K562 (cell line): ENCODE measurements around the gene RIMOC1. TPM values are rescaled to one million over a fixed set of nuclear protein-coding genes. Genes with fewer than 3 reads are reported as not detected.
A peak's percentile ranks its signal among the peaks of the same experiment; 100 is the strongest.

Source experiments
- CBX3 ChIP-seq, 2 experiments: IDR thresholded peaks; 1 replicate in 1 of 2; 2 replicates in 1 of 2; pipeline ENCODE4 v1.6.1; 2012; ENCODE audit warnings: inconsistent platforms in 2 of 2, low read length in 2 of 2, borderline replicate concordance in 1 of 2, control low read depth in 1 of 2
- COPS2 ChIP-seq: fragments of 450-650 bp; conservative IDR thresholded peaks from 2 replicates; pipeline ENCODE4 v1.6.1; 2016; ENCODE audit warnings: mild to moderate bottlenecking, moderate library complexity
- CSDE1 ChIP-seq, 2 experiments: fragments of 450-650 bp; IDR thresholded peaks; 2 replicates each; pipeline ENCODE4 v1.6.1; 2016; ENCODE audit warnings: mild to moderate bottlenecking in 1 of 2
- GATAD2B ChIP-seq: fragments of 450-650 bp; IDR thresholded peaks from 2 replicates; pipeline ENCODE4 v1.6.1; 2017; ENCODE audit warnings: mild to moderate bottlenecking, borderline replicate concordance
- HDAC1 ChIP-seq, 2 experiments: fragments of 450-650 bp; IDR thresholded peaks; 2 replicates each; pipeline ENCODE4 v1.6.1; 2016 to 2017; ENCODE audit warnings: inconsistent platforms in 1 of 2, mild to moderate bottlenecking in 1 of 2, moderate library complexity in 1 of 2
- HDAC3 ChIP-seq: fragments of 450-650 bp; IDR thresholded peaks from 2 replicates; pipeline ENCODE4 v1.6.1; 2018; ENCODE audit warnings: borderline replicate concordance, mild to moderate bottlenecking, moderate library complexity; ENCODE audit not compliant: partially characterized antibody
- MBD2 ChIP-seq: sonication (generic); IDR thresholded peaks from 2 replicates; pipeline ENCODE4 v1.6.1; 2016; ENCODE audit warnings: low read depth, borderline replicate concordance
- MIER1 ChIP-seq: fragments of 450-650 bp; IDR thresholded peaks from 2 replicates; pipeline ENCODE4 v1.6.1; 2016; ENCODE audit warnings: antibody characterized with exemption, mild to moderate bottlenecking, low read depth
- MTA3 ChIP-seq: fragments of 450-650 bp; formaldehyde crosslinking; IDR thresholded peaks from 2 replicates; pipeline ENCODE4 v1.6.1; 2017; ENCODE audit warnings: mild to moderate bottlenecking, borderline replicate concordance
- OTX1 ChIP-seq: fragments of 450-650 bp; formaldehyde crosslinking; IDR thresholded peaks from 2 replicates; pipeline ENCODE4 v1.4.0; 2022; ENCODE audit warnings: mild to moderate bottlenecking
- PPARD ChIP-seq: fragments of 250-450 bp; sonication (Bioruptor Pico); IDR thresholded peaks from 2 replicates; pipeline ENCODE4 v1.8.0; 2022; ENCODE audit warnings: inconsistent platforms, mild to moderate bottlenecking, moderate library complexity
- SIN3B ChIP-seq: fragments of 450-650 bp; IDR thresholded peaks from 2 replicates; pipeline ENCODE4 v1.6.1; 2017; ENCODE audit warnings: low read depth, mild to moderate bottlenecking, moderate library complexity
- SIX5 ChIP-seq, 2 experiments: IDR thresholded peaks; 2 replicates each; pipeline ENCODE4 v1.6.1; 2011; ENCODE audit warnings: low read length in 2 of 2, borderline replicate concordance in 1 of 2, low read depth in 1 of 2, mild to moderate bottlenecking in 1 of 2, moderate library complexity in 1 of 2; ENCODE audit not compliant: insufficient read depth in 1 of 2
- ZNF407 ChIP-seq: fragments of 450-650 bp; IDR thresholded peaks from 2 replicates; pipeline ENCODE4 v1.6.1; 2016; ENCODE audit warnings: low read depth
- ZNF707 ChIP-seq: fragments of 250-450 bp; sonication (Bioruptor Pico); conservative IDR thresholded peaks from 2 replicates; pipeline ENCODE4 v1.8.0; 2022; ENCODE audit warnings: inconsistent platforms, mild to moderate bottlenecking, moderate library complexity
- polyA plus RNA-seq, 8 experiments: library from polyadenylated mRNA; depleted of rRNA in 4 of 8; stranded (reverse) in 5 of 8; unstranded in 3 of 8; fragments of >200 nt; fragmentation: Nextera tagmentation in 2 of 8; fragmentation: Illumina TruSeq in 1 of 8; extraction: Ambion mirVana in 2 of 8; extraction: Trizol in 1 of 8; gene quantifications; 2 replicates each; pipeline versions ENCODE4 v1.2.1 to v1.2.3, GENCODE V29; 2011 to 2014; ENCODE audit warnings: inconsistent platforms in 1 of 8, missing spikeins in 1 of 8
- total RNA-seq, 7 experiments: library from RNA; depleted of rRNA in 6 of 7; stranded (reverse); fragments of >200 nt in 6 of 7; fragmentation: Illumina TruSeq in 2 of 7; extraction: Trizol in 2 of 7; gene quantifications; 2 replicates each; pipeline versions ENCODE4 v1.2.1 to v1.2.3, GENCODE V29; 2011 to 2021; ENCODE audit warnings: low replicate concordance in 1 of 7
- TF ChIP-seq, protein P1 (sequence below), 2 experiments: fragments of 450-650 bp; IDR thresholded peaks; 2 replicates each; pipeline ENCODE4 v1.6.1; 2016
- TF ChIP-seq, protein P2 (sequence below): fragments of 450-650 bp; IDR thresholded peaks from 2 replicates; pipeline ENCODE4 v1.6.1; 2016; ENCODE audit warnings: missing biosample characterization, missing genetic modification characterization

The RIMOC1 gene
- total and polyA plus RNA-seq, 9 of the 15 experiments (the other 6 are each of a cell fraction or from before 2014, with no cell fraction given), result 11.6 to 63.1 (median 30.8) TPM

DNA sequence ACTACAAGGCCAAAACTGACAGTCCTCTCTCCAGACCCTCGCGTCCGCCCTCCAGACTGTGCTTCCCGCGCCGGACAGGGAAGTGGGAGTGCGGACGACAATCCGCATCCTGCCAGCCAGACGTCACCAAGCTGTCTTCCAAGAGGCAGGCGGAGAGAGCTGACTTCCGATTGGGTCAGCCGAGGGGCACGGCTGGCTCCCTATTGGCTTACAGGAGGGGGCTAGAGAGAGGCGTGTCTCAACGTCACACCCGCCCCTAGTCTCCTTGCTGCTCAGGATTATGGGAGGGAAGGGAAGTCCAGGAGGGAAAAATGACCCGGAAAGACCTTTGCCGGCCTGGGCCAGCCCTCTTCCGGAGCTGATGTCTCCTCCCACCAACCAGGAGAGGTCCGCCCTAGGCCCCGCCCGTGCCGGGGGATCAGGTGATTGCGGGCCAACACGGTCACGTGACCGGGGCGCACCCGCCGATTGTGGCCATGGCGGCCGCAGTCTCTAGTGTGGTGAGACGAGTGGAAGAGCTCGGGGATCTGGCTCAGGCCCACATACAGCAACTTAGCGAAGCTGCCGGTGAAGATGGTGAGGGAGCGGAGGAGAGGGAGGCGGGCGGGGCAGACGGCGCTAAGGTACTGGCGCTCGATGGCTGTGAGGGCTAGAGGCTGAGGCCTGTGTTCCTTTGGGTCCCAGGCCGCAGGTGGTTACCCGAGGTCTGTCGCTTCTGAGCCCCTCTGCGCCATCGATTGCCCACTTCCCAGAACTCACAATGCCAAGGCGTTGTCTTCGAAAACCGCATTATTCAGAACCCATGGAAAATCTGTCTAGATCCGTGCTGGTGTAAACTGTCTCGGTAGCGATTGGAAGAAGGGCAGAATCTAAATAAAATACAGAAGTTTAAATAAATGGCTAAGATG, at the start of gene RIMOC1 (continued):
- TF ChIP-seq ZNF407, result no peak
- TF ChIP-seq MTA3, result peak; percentile 79
- TF ChIP-seq, protein P1, sequence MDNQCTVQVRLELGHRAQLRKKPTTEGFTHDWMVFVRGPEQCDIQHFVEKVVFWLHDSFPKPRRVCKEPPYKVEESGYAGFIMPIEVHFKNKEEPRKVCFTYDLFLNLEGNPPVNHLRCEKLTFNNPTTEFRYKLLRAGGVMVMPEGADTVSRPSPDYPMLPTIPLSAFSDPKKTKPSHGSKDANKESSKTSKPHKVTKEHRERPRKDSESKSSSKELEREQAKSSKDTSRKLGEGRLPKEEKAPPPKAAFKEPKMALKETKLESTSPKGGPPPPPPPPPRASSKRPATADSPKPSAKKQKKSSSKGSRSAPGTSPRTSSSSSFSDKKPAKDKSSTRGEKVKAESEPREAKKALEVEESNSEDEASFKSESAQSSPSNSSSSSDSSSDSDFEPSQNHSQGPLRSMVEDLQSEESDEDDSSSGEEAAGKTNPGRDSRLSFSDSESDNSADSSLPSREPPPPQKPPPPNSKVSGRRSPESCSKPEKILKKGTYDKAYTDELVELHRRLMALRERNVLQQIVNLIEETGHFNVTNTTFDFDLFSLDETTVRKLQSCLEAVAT (IDR thresholded peaks at IDR 0.05), result peak; percentile 64 to 90; a peak in 3 of 4 replicates
- no peak for TF ChIP-seq COPS2
- TF ChIP-seq MIER1, result 0 out of 2 replicates have a peak, but pooled peaks have one; percentile 22
- no peak for TF ChIP-seq ZNF707 (CRISPR knock-in tag)
- peak; percentile 99 for TF ChIP-seq SIN3B
- TF ChIP-seq, protein P2, sequence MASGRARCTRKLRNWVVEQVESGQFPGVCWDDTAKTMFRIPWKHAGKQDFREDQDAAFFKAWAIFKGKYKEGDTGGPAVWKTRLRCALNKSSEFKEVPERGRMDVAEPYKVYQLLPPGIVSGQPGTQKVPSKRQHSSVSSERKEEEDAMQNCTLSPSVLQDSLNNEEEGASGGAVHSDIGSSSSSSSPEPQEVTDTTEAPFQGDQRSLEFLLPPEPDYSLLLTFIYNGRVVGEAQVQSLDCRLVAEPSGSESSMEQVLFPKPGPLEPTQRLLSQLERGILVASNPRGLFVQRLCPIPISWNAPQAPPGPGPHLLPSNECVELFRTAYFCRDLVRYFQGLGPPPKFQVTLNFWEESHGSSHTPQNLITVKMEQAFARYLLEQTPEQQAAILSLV, result no peak
- no peak for TF ChIP-seq GATAD2B
- peak; percentile 91 for TF ChIP-seq MBD2
- peak; percentile 64 to 99; a peak in 3 of 4 replicates for TF ChIP-seq HDAC1 (IDR thresholded peaks at IDR 0.05)
- peak in 1 of 2 experiments; percentile 8; a peak in 1 of 3 replicates for TF ChIP-seq CBX3 (IDR thresholded peaks at IDR 0.05; ENCODE audit: borderline replicate concordance in 1 of 2, low read length in 2 of 2)
- peak; percentile 92 for TF ChIP-seq OTX1 (CRISPR knock-in tag)
- peak in 1 of 2 experiments; percentile 78; a peak in 2 of 4 replicates for TF ChIP-seq CSDE1 (IDR thresholded peaks at IDR 0.05)
- TF ChIP-seq PPARD (CRISPR knock-in tag), result no peak
- TF ChIP-seq HDAC3, result no peak
- TF ChIP-seq SIX5 (IDR thresholded peaks at IDR 0.05; ENCODE audit: borderline replicate concordance in 1 of 2, insufficient read depth in 1 of 2, low read depth in 1 of 2, low read length in 2 of 2), result no peak
